Astrocyte (in vitro differentiated cells and primary cell): ENCODE results near the gene NCOA1.
"Not testable (repeated sequence)": the region's sequence is repeated elsewhere in the genome, so short reads cannot be mapped to it uniquely, and the experiment has no call there.

Source experiments
- EZH2 ChIP-seq: IDR thresholded peaks from 2 replicates; pipeline ENCODE4 v1.6.1; 2012; ENCODE audit warnings: mild to moderate bottlenecking, low read length, inconsistent platforms; ENCODE audit not compliant: insufficient read depth
- TF ChIP-seq, protein P1 (sequence below): IDR thresholded peaks from 2 replicates; pipeline ENCODE4 v1.5.1; 2011; ENCODE audit warnings: low read depth, mild to moderate bottlenecking, inconsistent platforms, low read length, moderate library complexity; ENCODE audit not compliant: insufficient read depth

DNA sequence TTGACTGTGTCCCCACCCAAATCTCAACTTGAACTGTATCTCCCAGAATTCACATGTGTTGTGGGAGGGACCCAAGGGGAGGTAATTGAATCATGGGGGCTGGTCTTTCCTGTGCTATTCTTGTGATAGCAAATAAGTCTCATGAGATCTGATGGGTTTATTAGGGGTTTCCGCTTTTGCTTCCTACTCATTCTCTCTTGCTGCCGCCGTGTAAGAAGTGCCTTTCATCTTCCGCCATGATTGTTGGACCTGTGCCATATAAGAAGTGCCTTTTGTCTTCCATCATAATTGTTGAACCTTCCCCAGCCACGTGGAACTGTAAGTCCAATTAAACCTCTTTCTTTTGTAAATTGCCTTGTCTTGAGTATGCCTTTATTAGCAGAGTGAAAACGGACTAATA, 6.4 kb upstream of the NCOA1 start:
- TF ChIP-seq, protein P1, sequence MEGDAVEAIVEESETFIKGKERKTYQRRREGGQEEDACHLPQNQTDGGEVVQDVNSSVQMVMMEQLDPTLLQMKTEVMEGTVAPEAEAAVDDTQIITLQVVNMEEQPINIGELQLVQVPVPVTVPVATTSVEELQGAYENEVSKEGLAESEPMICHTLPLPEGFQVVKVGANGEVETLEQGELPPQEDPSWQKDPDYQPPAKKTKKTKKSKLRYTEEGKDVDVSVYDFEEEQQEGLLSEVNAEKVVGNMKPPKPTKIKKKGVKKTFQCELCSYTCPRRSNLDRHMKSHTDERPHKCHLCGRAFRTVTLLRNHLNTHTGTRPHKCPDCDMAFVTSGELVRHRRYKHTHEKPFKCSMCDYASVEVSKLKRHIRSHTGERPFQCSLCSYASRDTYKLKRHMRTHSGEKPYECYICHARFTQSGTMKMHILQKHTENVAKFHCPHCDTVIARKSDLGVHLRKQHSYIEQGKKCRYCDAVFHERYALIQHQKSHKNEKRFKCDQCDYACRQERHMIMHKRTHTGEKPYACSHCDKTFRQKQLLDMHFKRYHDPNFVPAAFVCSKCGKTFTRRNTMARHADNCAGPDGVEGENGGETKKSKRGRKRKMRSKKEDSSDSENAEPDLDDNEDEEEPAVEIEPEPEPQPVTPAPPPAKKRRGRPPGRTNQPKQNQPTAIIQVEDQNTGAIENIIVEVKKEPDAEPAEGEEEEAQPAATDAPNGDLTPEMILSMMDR: not testable (repeated sequence)
- not testable (repeated sequence) for TF ChIP-seq EZH2
